KMS-11 (cell line): ENCODE data around the gene MMP14.
A peak's percentile ranks its signal among the peaks of the same experiment; 100 is the strongest.
"Not testable (repeated sequence)": the region's sequence is repeated elsewhere in the genome, so short reads cannot be mapped to it uniquely, and the experiment has no call there.

Source experiments
- H2AFZ ChIP-seq: fragments of 200-600 bp; sonication (generic); 2 replicates; pipeline ENCODE4 v1.6.1; 2016; ENCODE audit warnings: antibody characterized with exemption, mixed run types, low read depth
- H3K27ac ChIP-seq: fragments of 200-600 bp; sonication (generic); 2 replicates; pipeline ENCODE4 v1.6.1; 2016; ENCODE audit warnings: mild to moderate bottlenecking, mixed run types
- H3K27me3 ChIP-seq: fragments of 200-600 bp; sonication (generic); 2 replicates; pipeline ENCODE4 v1.6.1; 2017; ENCODE audit warnings: mild to moderate bottlenecking, low read depth, mixed run types, moderate library complexity; ENCODE audit not compliant: insufficient read depth
- H3K36me3 ChIP-seq: fragments of 200-600 bp; sonication (generic); 2 replicates; pipeline ENCODE4 v1.6.1; 2017; ENCODE audit warnings: mild to moderate bottlenecking, mixed run types; ENCODE audit not compliant: insufficient read depth
- H3K4me1 ChIP-seq: fragments of 200-600 bp; sonication (generic); 2 replicates; pipeline ENCODE4 v1.6.1; 2016; ENCODE audit warnings: mild to moderate bottlenecking, low read depth, mixed run types; ENCODE audit not compliant: poor library complexity, severe bottlenecking
- H3K4me2 ChIP-seq: fragments of 200-600 bp; sonication (generic); 2 replicates; pipeline ENCODE4 v1.7.0; 2016; ENCODE audit warnings: mild to moderate bottlenecking, mixed run types
- H3K4me3 ChIP-seq: fragments of 200-600 bp; sonication (generic); IDR thresholded peaks from 2 replicates; pipeline ENCODE4 v1.6.1; 2017; ENCODE audit warnings: low read depth, low read length, mixed read lengths; ENCODE audit not compliant: insufficient read depth
- H3K79me2 ChIP-seq: fragments of 200-600 bp; sonication (generic); 2 replicates; pipeline ENCODE4 v1.6.1; 2016; ENCODE audit warnings: low read depth, mixed run types; ENCODE audit not compliant: insufficient read depth
- H3K9ac ChIP-seq: fragments of 200-600 bp; sonication (generic); 2 replicates; pipeline ENCODE4 v1.6.1; 2016; ENCODE audit warnings: mild to moderate bottlenecking, mixed run types
- H4K20me1 ChIP-seq: fragments of 200-600 bp; sonication (generic); 2 replicates; pipeline ENCODE4 v1.6.1; 2016; ENCODE audit warnings: mild to moderate bottlenecking, mixed run types; ENCODE audit not compliant: insufficient read depth
- TF ChIP-seq, protein P1 (sequence below): fragments of 200-600 bp; sonication (generic); conservative IDR thresholded peaks from 2 replicates; pipeline ENCODE4 v1.6.1; 2017; ENCODE audit warnings: low read depth, mild to moderate bottlenecking, antibody characterized with exemption, low read length, moderate library complexity, mixed read lengths

The MMP14 gene

DNA sequence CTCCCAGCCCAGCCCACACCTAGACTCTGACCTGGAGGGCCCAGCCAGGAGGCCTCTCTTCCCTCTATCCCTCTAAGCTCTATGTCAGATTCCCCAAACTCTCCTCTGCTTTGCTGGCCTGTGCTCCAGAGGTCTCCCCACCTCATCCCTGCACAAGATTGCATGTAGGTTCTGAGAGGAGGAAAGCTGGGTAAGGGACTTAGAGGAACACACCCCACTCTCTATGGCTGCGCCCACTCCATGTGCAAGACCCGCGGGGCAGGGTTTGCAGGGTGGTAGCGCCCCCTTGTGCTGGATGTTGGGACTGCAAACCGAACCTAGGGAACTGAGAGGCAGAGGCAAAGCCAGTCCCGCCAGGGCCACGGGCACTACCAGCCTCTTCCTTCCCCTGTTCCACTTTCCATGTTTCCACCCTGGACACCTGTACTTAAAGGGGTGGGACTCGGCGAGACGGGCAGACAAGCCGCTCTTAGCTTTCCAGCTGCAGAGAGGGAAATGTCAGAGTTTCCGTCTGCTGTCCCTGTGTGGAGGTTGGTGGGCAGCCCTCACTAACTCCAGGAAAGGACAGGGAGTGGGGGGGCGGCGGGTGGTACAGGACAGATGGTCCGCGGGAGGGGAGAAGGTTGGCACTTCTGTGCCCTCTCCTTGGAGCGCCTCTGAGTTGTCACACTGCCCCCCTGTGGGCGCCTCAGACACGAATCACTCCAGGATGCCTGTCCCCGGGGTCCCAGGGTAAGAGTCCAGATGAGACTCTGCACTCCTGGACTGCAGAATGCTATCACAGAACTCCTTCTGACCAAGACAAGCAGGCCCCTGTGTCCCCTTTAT is 16.8 kb downstream of the MMP14 start:
- H3K27me3 ChIP-seq: no peaks in the 10 kb centered on the region
- H3K36me3 ChIP-seq: no peaks in the 10 kb centered on the region
- peak overlapping the region; percentile 96 for H2AFZ ChIP-seq
- peaks cover 20% of the 10 kb centered on the region for H3K4me1 ChIP-seq
- H3K4me3 ChIP-seq: no peak overlapping the region
- H3K79me2 ChIP-seq: no peaks in the 10 kb centered on the region
- TF ChIP-seq, protein P1, sequence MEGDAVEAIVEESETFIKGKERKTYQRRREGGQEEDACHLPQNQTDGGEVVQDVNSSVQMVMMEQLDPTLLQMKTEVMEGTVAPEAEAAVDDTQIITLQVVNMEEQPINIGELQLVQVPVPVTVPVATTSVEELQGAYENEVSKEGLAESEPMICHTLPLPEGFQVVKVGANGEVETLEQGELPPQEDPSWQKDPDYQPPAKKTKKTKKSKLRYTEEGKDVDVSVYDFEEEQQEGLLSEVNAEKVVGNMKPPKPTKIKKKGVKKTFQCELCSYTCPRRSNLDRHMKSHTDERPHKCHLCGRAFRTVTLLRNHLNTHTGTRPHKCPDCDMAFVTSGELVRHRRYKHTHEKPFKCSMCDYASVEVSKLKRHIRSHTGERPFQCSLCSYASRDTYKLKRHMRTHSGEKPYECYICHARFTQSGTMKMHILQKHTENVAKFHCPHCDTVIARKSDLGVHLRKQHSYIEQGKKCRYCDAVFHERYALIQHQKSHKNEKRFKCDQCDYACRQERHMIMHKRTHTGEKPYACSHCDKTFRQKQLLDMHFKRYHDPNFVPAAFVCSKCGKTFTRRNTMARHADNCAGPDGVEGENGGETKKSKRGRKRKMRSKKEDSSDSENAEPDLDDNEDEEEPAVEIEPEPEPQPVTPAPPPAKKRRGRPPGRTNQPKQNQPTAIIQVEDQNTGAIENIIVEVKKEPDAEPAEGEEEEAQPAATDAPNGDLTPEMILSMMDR: peak; percentile 94
- peak overlapping the region; percentile 77 for H3K27ac ChIP-seq
- H3K4me2 ChIP-seq: peak overlapping the region; percentile 92
- peak overlapping the region; percentile 89 for H3K9ac ChIP-seq
- no peaks in the 10 kb centered on the region for H4K20me1 ChIP-seq

DNA sequence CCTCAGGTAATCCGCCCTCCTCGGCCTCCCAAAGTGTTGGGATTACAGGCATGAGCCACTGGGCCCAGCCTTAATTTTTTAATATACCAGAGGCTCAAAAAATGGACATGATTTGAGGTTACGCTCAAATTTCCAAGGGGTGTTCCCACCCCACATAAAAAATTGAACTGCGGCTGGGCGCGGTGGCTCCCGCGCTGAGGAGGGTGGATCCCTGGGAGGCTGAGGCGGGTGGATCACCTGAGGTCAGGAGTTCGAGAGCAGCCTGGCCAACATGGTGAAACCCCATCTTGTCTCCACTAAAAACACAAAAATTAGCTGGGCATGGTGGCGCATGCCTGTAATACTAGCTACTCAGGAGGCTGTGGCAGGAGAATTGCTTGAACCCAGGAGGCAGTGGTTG is 17.9 kb downstream of the MMP14 start:
- H3K36me3 ChIP-seq, H3K27me3 ChIP-seq, H3K9ac ChIP-seq, H4K20me1 ChIP-seq, H3K79me2 ChIP-seq, H3K4me3 ChIP-seq, H2AFZ ChIP-seq, H3K4me2 ChIP-seq, H3K27ac ChIP-seq: not testable (repeated sequence)
- peaks cover 32% of the 10 kb centered on the region for H3K4me1 ChIP-seq

DNA sequence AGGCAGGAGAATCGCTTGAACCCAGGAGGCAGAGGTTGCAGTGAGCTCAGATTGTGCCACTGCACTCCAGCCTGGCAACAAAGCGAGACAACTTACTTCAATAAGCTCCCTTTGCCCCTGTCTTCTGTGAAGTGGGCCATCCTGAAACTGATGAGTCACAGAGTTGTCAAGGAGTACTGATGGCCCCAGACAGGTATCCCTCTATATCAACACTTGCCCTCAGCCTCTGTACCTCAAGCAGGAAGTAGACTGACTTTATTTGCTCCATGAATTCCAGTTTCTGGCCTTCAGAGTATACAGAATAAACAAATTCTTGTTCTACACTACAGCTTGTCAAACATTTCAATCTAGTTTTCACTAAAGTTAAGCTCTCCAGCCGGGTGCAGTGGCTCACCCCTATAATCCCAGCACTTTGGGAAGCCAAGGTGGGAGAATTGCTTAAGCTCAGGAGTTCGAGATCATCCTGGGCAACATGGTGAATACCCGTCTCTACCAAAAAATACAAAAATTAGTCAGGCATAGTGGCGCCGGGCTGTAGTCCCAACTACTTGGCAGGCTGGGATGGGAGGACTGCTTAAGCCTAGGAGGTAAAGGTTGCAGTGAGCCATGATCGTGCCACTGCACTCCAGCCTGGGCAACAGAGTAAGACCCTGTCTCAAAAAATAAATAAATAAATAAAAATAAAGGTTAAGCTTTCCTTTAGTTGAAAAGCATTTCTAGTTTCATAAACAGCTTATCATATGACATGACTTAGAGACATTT is 18.8 kb downstream of the MMP14 start:
- Histone ChIP-seq H3K36me3 (no peaks in the 10 kb centered on the region), H4K20me1 (no peaks in the 10 kb centered on the region)
- TF ChIP-seq, protein P1: no peak

DNA sequence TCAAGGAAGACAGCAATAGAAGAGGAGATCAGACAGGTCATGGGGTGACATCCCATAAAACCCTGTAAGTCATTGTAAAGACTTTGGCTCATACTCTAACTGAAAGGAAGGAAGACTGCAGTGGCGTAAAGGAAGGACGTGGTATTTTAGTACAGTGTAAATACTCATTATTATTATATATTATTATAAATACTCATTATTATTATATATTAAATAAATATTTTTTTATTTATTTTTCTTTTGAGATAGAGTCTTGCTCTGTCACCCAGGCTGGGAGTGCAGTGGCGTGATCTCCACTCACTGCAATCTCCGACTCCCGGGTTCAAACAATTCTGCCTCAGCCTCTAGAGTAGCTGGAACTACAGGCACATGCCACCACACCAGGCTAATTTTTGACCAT is 20.0 kb downstream of the MMP14 start:
- no peak overlapping the region for H3K4me3 ChIP-seq
- H2AFZ ChIP-seq: no peak overlapping the region
- H3K4me1 ChIP-seq: peaks cover 33% of the 10 kb centered on the region
- H3K9ac ChIP-seq: no peak overlapping the region
- H3K4me2 ChIP-seq: no peak overlapping the region
- H3K79me2 ChIP-seq: no peaks in the 10 kb centered on the region
- no peak overlapping the region for H3K27ac ChIP-seq
- H3K27me3 ChIP-seq: no peaks in the 10 kb centered on the region
- no peaks in the 10 kb centered on the region for H4K20me1 ChIP-seq
- H3K36me3 ChIP-seq: no peaks in the 10 kb centered on the region
- TF ChIP-seq, protein P1: no peak

More for the DNA sequence above, 18.8 kb downstream of the MMP14 start:
- Histone ChIP-seq H3K9ac (no peak overlapping the region), H3K27ac (no peak overlapping the region; the same call in 1 of the 2 replicates), H3K79me2 (no peaks in the 10 kb centered on the region), H3K27me3 (no peaks in the 10 kb centered on the region), H3K4me3 (no peak overlapping the region), H3K4me2 (no peak overlapping the region), H3K4me1 (peaks cover 33% of the 10 kb centered on the region), H2AFZ (no peak overlapping the region)

DNA sequence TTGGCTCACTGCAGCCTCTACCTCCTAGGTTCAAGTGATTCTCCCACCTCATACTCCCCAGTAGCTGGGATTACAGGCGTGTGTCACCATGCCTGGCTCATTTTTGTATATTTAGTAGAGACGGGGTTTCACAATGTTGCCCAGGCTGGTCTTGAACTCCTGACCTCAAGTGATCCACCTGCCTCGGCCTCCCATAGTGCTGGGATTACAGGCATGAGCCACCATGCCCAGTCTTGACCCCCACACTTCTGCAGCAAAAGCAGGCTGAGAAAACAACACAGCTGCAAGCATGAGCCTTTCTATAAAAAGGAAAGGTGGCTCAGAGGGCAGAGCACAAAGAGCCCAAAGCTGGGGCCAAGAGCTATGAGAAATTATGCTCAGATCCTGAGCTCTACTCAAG is 24.0 kb downstream of the MMP14 start:
- H3K79me2 ChIP-seq, H3K9ac ChIP-seq, H3K4me3 ChIP-seq, H3K27me3 ChIP-seq, H3K27ac ChIP-seq, H3K4me2 ChIP-seq, H3K36me3 ChIP-seq, H4K20me1 ChIP-seq, H2AFZ ChIP-seq: not testable (repeated sequence)
- H3K4me1 ChIP-seq: peaks cover 15% of the 10 kb centered on the region
